Activated CD8-positive, alpha-beta memory T cell treated with anti-CD3 and anti-CD28 coated beads for 36 hours (primary cell): ENCODE measurements around the gene MRPS18A. TPM values are rescaled to one million over a fixed set of nuclear protein-coding genes. Genes with fewer than 3 reads are reported as not detected.

Experiments used
- CTCF ChIA-PET: fragments of 350-600 bp; sonication (Branson Sonifier 250); formaldehyde crosslinking; loops from one replicate; lab custom pipeline; 2021; ENCODE audit warnings: antibody characterized with exemption; lab: Charles Lee
- POLR2A ChIA-PET: fragments of 350-600 bp; sonication (Branson Sonifier 250); formaldehyde crosslinking; loops from one replicate; lab custom pipeline; 2021; ENCODE audit warnings: antibody characterized with exemption; lab: Charles Lee
- total RNA-seq, 2 experiments: library from RNA; stranded (reverse); gene quantifications; one replicate each; pipeline ENCODE4 v1.2.3, GENCODE V29; 2021

MRPS18A gene
- total RNA-seq, 2 experiments from 2014 or later = 55.0 to 60.7 TPM

GRCh38 chr6:43720999-43721398 lies 33.4 kb upstream of the MRPS18A start:
- ChIA-PET POLR2A (interaction anchor here (0.6 kb wide), 1 partner anchor 354 kb away, joined by 3 read pairs; no protein-coding TSS in a partner anchor), CTCF (interaction anchor here (0.7 to 1.9 kb wide), 5 partner anchors 19 to 360 kb away, joined by 3 to 5 read pairs (median 4); partner anchors contain the start of gene VEGFA)

GRCh38 chr6:43719511-43719910 lies 31.9 kb upstream of the MRPS18A start:
- ChIA-PET CTCF (interaction anchor here (0.6 kb wide), 1 partner anchor 99 kb away, joined by 4 read pairs; no protein-coding TSS in a partner anchor), POLR2A (no interaction called here)

- ChIA-PET POLR2A (no interaction called here), CTCF (no interaction called here)
These were observed 31.0 kb upstream of the MRPS18A start for GRCh38 chr6:43718387-43719105.

GRCh38 chr6:43717822-43718221 lies 30.2 kb upstream of the MRPS18A start:
- CTCF ChIA-PET = no interaction called here
- POLR2A ChIA-PET = no interaction called here

- CTCF ChIA-PET = no interaction called here
- POLR2A ChIA-PET = no interaction called here
These were observed 29.8 kb upstream of the MRPS18A start for GRCh38 chr6:43717389-43717788.

- ChIA-PET POLR2A (no interaction called here), CTCF (no interaction called here)
These were observed 28.5 kb upstream of the MRPS18A start for GRCh38 chr6:43716099-43716498.

- ChIA-PET CTCF (interaction anchor here (0.6 to 0.9 kb wide), 3 partner anchors 9 to 48 kb away, joined by 3 read pairs; no protein-coding TSS in a partner anchor), POLR2A (no interaction called here)
These were observed 27.6 kb upstream of the MRPS18A start for GRCh38 chr6:43715056-43715788.

GRCh38 chr6:43714311-43715055 lies 26.9 kb upstream of the MRPS18A start:
- CTCF ChIA-PET = interaction anchor here (0.6 to 0.9 kb wide), 3 partner anchors 10 to 47 kb away, joined by 3 read pairs; no protein-coding TSS in a partner anchor
- POLR2A ChIA-PET = no interaction called here

GRCh38 chr6:43713643-43714310 lies 26.2 kb upstream of the MRPS18A start:
- POLR2A ChIA-PET = interaction anchor here (0.6 kb wide), 1 partner anchor 48 kb away, joined by 4 read pairs; no protein-coding TSS in a partner anchor
- CTCF ChIA-PET = no interaction called here

- CTCF ChIA-PET = interaction anchor here (1.0 to 1.4 kb wide), 2 partner anchors 45 to 57 kb away, joined by 3 to 4 read pairs; partner anchors contain the start of gene VEGFA
- POLR2A ChIA-PET = no interaction called here
These were observed 25.0 kb upstream of the MRPS18A start for GRCh38 chr6:43712579-43712978.

GRCh38 chr6:43710576-43710975 lies 23.0 kb upstream of the MRPS18A start:
- POLR2A ChIA-PET = no interaction called here
- CTCF ChIA-PET = interaction anchor here (1.0 kb wide), 1 partner anchor 41 kb away, joined by 6 read pairs; no protein-coding TSS in a partner anchor

- POLR2A ChIA-PET = interaction anchor here (0.6 kb wide), 1 partner anchor 511 kb away, joined by 4 read pairs; no protein-coding TSS in a partner anchor
- CTCF ChIA-PET = interaction anchor here (0.8 to 1.3 kb wide), 5 partner anchors 40 to 369 kb away, joined by 3 to 6 read pairs (median 4); partner anchors contain the start of gene VEGFA
These were observed 22.2 kb upstream of the MRPS18A start for GRCh38 chr6:43709654-43710303.

- ChIA-PET CTCF (interaction anchor here (0.8 to 1.3 kb wide), 5 partner anchors 39 to 370 kb away, joined by 3 to 6 read pairs (median 4); partner anchors contain the start of gene VEGFA), POLR2A (interaction anchor here (0.6 kb wide), 1 partner anchor 512 kb away, joined by 4 read pairs; no protein-coding TSS in a partner anchor)
These were observed 21.5 kb upstream of the MRPS18A start for GRCh38 chr6:43708860-43709653.

- CTCF ChIA-PET = no interaction called here
- POLR2A ChIA-PET = no interaction called here
These were observed 20.2 kb upstream of the MRPS18A start for GRCh38 chr6:43707767-43708166.

- CTCF ChIA-PET = no interaction called here
- POLR2A ChIA-PET = no interaction called here
These were observed 19.7 kb upstream of the MRPS18A start for GRCh38 chr6:43707269-43707668.

GRCh38 chr6:43706788-43707187 lies 19.2 kb upstream of the MRPS18A start:
- ChIA-PET CTCF (no interaction called here), POLR2A (no interaction called here)

- ChIA-PET CTCF (no interaction called here), POLR2A (interaction anchor here (0.6 kb wide), 1 partner anchor 536 kb away, joined by 7 read pairs; no protein-coding TSS in a partner anchor)
These were observed 18.4 kb upstream of the MRPS18A start for GRCh38 chr6:43705996-43706395.
